NCI-H146 (cell line): ENCODE data around the gene ZBTB44.
A peak's percentile ranks its signal among the peaks of the same experiment; 100 is the strongest.

Experiments used
- DNase-seq: peaks from one replicate; lab custom pipeline; 2025; lab: John Stamatoyannopoulos, UW

The ZBTB44 gene

GRCh38 chr11:130214861-130215530 is 99.7 kb downstream of the ZBTB44 start:
- DNase-seq = no peak

DNA sequence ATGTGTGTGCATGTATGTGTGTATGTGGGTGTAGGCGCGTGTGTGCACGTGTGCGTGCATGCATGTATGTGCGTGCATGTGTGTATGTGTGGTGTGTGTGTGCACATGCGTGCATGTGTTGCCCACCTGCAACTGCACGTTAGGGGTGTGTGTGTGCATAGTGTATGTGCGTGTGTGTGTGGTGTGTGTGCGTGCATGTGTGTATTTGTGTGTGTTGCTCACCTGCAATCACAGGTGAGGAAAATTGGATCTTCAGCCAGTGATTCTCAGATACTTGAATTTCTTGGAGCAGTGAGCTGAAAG is 100.8 kb downstream of the ZBTB44 start:
- DNase-seq = no peak

DNA sequence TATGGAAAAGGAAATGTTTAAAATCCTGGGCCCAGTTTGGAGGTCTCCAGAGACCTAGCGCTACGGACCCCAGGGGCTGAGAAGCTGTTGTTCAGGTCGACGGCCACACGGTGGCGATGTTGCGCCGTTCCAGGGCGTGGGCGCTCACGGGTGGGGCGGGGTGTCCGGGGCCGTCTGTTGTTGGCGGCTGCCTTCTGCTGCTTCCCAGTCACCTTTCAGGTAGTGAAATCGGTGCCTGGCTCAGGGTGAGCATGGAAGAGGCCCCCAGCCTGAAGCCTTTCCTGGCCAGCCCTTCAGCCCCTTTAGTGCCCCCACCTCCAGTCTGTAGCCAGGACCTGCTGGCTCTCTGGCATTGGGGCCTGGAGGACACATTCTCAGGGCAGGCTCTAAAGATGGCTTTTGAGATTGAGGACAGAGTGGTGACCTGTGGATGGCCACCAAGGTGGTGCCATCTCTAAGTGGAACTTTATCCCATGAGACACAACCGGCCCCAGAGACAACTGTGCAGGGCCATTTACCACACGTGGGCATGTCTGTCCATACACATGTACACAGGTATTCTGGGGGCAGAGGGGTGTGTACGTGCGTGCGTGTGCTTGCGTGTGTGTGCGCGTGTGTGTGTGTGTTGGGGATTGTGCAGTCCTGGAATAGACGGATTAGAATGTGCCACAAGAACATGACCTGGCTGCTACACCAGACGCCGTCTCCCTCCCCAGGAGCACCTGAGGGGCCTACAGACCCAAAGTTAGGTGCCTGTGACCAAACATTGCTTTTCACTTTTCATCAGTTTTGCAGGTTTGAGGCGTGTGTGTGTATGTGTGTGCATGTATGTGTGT is 101.4 kb downstream of the ZBTB44 start:
- peak; percentile 21 for DNase-seq

DNA sequence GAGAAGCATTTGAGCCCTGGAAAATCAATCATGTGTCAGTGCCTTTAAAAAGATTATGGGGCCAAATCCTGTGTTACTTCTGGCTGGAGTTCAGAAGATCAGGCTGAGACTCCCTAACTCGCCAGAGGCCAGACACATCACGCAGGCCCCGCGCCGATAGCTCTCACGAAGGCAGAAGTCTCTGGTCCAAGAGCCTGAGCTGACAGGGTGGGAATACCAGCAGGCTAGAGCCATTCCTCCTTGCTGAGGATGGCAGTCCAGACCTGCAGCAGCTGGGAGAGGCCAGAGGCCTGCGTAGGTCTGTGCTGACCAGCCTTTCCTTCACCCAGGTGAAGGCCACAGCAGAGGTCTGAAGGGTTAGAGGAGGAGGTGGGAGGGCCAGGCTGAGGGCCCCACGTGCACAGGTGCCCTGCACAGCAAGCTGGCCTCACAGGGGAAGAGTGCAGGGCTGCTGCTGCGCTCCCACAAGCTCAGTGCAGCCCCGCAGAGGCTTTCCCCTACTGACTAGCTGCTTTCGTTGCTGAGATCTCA is 102.2 kb downstream of the ZBTB44 start:
- no peak for DNase-seq

- DNase-seq = no peak
Measured at GRCh38 chr11:130211781-130212401, 102.8 kb downstream of the ZBTB44 start.

DNA sequence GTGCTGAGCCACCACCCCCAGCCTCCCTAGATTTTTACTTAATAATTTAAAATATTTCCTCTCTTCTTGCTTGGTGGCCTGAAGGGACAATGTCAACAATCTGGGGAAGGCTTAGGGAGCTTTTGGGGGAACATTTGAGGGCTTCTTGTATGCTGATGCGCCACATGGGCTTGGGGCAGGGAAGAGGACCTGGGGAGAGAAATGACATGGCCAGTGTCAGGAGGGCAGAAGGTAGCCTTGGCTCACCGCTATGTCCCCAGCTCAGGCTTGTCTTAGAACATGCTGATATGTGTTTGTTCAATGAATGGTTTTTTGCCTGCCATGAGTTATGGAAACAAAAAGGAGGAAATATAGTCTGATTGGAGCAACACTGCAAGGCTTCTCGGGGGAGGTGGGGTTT is 103.6 kb downstream of the ZBTB44 start:
- no peak for DNase-seq

DNA sequence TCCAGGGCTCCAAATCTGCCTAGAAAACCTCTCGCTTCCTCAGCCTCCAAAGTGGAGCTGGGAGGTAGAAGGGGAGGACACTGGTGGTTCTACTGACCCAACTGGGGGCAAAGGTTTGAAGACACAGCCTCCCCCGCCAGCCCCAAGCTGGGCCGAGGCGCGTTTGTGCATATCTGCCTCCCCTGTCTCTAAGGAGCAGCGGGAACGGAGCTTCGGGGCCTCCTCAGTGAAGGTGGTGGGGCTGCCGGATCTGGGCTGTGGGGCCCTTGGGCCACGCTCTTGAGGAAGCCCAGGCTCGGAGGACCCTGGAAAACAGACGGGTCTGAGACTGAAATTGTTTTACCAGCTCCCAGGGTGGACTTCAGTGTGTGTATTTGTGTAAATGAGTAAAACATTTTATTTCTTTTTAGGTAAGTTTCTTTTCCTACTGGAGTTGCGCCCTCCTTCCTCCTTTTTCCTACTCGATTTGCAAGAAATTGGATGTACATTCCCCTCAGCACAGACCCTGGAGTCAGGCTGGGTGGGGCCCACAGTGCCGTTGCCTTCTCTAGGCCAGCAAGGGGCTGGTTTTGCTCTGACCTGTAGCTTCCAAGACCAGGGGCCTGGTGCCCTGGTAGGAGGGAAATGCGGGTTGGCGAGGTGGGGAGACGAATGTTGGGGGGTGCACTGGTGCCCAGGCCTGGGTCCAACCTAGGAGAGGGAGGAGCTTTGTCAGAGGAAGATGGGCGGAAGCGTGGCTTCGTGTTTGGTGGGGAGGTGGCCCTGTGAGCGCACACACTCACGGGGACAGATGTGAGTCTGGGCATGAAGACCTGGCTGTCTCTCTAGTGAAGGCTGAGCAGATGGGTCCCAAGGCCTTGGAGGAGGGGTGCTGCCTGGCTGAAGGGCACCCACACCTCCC is 104.5 kb downstream of the ZBTB44 start:
- DNase-seq = no peak

GRCh38 chr11:130209128-130209932 is 105.4 kb downstream of the ZBTB44 start:
- DNase-seq = no peak

GRCh38 chr11:130208241-130209127 is 106.2 kb downstream of the ZBTB44 start:
- no peak for DNase-seq

GRCh38 chr11:130206141-130206540 is 108.6 kb downstream of the ZBTB44 start:
- no peak for DNase-seq

- DNase-seq = no peak
Measured at GRCh38 chr11:130204703-130205095, 110.0 kb downstream of the ZBTB44 start.

- no peak for DNase-seq
Measured at GRCh38 chr11:130203766-130204702, 110.7 kb downstream of the ZBTB44 start.

DNA sequence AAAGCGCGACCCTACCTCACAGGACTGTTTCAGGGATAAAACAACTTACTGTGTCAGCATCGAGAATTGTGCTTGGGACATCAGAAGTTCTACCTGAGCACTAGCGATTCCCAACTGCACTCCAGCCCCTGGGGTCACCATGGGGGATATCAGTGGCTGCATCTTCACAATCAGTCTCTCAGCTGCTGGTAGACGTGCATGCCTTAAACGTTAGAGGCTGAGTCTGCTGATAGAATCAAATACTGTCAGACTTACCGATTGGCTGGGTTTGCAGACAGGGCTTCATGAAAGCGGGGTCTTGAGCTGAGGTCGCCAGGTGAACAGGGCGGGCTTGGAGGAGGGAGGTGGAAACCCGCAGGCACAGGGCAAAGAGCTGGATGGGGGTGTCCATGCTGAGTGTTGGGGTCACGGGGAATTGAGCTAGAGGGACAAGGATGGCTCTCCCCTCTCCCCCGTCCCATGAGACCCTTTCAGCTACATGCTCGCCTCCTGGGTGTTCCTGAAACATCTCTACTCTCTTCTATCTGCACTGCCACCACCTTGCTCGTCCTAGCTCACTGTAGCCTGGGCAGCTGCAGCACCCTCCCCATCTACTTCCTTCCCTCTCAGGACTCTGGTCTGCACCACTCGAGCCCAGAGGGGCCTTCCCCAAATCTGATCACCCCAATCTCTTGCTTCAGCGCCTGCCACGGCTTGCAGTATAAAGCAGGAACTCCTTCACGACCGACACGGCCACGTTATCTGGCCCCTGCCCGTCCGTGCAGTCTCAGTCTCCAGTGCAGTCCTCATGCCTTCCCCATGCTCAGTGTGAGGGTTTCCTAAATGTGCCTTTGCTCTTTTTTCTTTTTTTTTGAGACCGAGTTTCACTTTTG is 111.7 kb downstream of the ZBTB44 start:
- DNase-seq = no peak

DNA sequence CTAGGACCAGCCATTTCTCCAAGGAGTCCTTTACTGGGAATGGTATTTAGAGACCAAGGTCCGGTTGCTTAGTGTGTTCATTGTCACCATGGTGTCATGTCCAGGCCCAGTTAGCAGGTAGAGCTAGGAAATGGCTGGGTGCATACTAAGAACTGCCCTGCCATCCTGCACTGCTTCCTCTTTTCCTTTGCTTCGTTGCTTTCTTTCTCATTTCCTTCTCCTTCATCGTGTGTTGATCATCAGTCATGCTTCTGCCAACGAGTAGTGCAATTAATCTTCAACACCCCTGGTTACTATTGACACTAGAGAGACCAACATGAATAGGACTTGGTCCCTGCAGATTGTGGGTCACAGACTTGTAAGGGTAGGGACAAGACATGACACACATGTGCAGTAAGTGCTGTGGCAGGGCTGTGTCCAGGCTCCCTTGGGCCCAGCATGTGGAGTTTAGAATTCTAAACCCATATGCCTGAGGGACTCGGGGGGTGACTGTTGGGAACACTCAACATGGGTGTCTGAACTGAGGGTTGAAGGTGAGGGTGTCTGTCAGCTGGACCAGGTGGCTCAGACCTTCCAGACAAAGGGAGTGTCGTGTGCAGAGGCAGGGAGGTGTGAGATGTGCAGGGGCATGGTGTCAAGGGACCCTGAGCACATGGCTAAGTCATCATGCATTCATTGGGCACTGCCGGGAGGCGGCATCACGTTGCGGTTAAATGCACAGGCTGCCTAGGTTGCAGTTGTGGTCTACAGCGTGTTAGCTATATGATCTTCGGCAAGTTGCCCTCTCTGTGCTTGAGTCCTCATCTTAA is 112.5 kb downstream of the ZBTB44 start:
- no peak for DNase-seq

- no peak for DNase-seq
Measured at GRCh38 chr11:130201026-130201425, 113.7 kb downstream of the ZBTB44 start.

- no peak for DNase-seq
Measured at GRCh38 chr11:130199792-130200191, 114.9 kb downstream of the ZBTB44 start.

DNA sequence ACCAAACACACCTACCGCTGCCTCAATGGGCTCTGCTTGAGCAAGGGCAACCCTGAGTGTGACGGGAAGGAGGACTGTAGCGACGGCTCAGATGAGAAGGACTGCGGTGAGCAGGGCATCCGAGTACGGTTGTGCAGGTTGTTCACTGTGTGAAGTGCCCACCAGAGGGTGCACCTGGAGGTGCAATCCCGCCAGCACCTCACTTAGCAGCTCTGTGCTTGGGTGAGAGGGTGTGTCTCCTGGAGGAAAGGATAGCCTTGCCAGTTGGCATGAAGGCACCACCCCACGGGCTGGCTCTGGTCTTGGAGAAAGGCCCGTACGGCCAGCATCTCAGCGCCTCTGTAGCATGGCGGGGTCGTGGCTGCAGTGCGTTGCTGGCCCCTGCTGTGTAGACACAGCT is 115.8 kb downstream of the ZBTB44 start:
- DNase-seq = no peak
